ENCODE measurements around the gene ERMARD.

Gene ERMARD

GRCh38 chr6:169826697-169827096, 75.3 kb downstream of the ERMARD start:
- TF ChIP-seq, protein P1, sequence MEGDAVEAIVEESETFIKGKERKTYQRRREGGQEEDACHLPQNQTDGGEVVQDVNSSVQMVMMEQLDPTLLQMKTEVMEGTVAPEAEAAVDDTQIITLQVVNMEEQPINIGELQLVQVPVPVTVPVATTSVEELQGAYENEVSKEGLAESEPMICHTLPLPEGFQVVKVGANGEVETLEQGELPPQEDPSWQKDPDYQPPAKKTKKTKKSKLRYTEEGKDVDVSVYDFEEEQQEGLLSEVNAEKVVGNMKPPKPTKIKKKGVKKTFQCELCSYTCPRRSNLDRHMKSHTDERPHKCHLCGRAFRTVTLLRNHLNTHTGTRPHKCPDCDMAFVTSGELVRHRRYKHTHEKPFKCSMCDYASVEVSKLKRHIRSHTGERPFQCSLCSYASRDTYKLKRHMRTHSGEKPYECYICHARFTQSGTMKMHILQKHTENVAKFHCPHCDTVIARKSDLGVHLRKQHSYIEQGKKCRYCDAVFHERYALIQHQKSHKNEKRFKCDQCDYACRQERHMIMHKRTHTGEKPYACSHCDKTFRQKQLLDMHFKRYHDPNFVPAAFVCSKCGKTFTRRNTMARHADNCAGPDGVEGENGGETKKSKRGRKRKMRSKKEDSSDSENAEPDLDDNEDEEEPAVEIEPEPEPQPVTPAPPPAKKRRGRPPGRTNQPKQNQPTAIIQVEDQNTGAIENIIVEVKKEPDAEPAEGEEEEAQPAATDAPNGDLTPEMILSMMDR (IDR thresholded peaks at IDR 0.05; ENCODE audit: control insufficient read depth, insufficient read depth, low read depth, low read length, missing control alignments) = no peak
- DNase-seq (ENCODE audit: low read depth) = no peak
- H3K4me3 ChIP-seq (ENCODE audit: control insufficient read depth, low read depth, low read length) = no peak overlapping the region

GRCh38 chr6:169827290-169827717, 75.9 kb downstream of the ERMARD start:
- no peak overlapping the region for H3K4me3 ChIP-seq (ENCODE audit: control insufficient read depth, low read depth, low read length)
- no peak for DNase-seq (ENCODE audit: low read depth)

DNA sequence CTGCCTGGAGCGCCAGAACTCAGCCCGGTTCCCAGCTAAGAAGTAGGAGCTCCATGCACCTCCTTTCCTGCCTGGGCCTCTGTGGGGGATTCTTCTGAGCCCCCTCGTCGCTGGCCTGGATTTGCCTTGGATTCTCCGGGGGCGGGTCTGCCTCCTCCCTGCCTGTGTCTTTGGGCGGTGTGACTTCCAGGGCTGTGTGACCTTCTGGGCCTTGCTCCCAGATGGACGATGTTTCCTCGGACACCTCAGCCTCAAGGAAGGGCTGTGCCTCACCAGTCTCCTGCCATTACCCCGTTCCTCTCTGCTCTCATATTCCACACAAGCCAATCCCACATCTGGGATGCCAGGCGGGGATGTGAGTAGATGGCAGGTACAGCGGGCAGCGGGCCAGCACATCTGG, 76.8 kb downstream of the ERMARD start:
- DNase-seq (ENCODE audit: low read depth) = no peak
- no peak overlapping the region for H3K4me3 ChIP-seq (ENCODE audit: control insufficient read depth, low read depth, low read length)
- TF ChIP-seq, protein P1 (IDR thresholded peaks at IDR 0.05; ENCODE audit: control insufficient read depth, insufficient read depth, low read depth, low read length, missing control alignments) = no peak

More at GRCh38 chr6:169827290-169827717, 75.9 kb downstream of the ERMARD start:
- TF ChIP-seq, protein P1 (IDR thresholded peaks at IDR 0.05; ENCODE audit: control insufficient read depth, insufficient read depth, low read depth, low read length, missing control alignments) = no peak

DNA sequence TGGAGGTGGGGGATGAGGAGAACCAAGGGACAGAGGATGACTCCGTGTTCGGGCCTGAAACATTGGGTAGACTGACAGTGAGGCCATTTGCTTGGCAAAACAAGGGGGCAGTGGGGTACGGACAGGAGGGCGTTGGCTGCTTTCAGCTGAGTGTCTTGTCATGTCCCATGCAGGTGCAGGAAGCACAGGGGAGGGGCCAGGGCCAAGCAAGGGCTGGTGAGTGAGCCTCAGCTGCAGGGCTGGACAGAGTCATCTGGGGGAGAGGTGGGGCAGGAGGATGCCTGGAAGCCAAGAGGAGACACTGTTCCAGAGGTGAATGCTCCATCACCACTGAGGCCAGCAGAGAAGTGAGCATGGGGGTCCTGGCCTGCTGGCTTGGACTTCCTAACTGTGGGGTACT, 78.4 kb downstream of the ERMARD start:
- no peak overlapping the region for H3K4me3 ChIP-seq (ENCODE audit: control insufficient read depth, low read depth, low read length)
- no peak for DNase-seq (ENCODE audit: low read depth)
- TF ChIP-seq, protein P1 (IDR thresholded peaks at IDR 0.05; ENCODE audit: control insufficient read depth, insufficient read depth, low read depth, low read length, missing control alignments) = no peak

- no peak for DNase-seq (ENCODE audit: low read depth)
- TF ChIP-seq, protein P1 (IDR thresholded peaks at IDR 0.05; ENCODE audit: control insufficient read depth, insufficient read depth, low read depth, low read length, missing control alignments) = no peak
- H3K4me3 ChIP-seq (ENCODE audit: control insufficient read depth, low read depth, low read length) = no peak overlapping the region
These were observed 79.5 kb downstream of the ERMARD start for GRCh38 chr6:169830876-169831275.

Data from AG09309 (cell line).